Measurements from ENCODE around the gene FBXO11.

DNA sequence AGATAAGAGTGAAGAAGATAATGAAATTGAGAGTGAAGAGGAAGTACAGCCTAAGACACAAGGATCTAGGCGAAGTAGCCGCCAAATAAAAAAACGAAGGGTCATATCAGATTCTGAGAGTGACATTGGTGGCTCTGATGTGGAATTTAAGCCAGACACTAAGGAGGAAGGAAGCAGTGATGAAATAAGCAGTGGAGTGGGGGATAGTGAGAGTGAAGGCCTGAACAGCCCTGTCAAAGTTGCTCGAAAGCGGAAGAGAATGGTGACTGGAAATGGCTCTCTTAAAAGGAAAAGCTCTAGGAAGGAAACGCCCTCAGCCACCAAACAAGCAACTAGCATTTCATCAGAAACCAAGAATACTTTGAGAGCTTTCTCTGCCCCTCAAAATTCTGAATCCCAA lies 107.7 kb downstream of the FBXO11 start:
- no peak for TF ChIP-seq CTCF (conservative IDR thresholded peaks at IDR 0.05; ENCODE audit: low read depth, low read length)
- TF ChIP-seq, protein P1, sequence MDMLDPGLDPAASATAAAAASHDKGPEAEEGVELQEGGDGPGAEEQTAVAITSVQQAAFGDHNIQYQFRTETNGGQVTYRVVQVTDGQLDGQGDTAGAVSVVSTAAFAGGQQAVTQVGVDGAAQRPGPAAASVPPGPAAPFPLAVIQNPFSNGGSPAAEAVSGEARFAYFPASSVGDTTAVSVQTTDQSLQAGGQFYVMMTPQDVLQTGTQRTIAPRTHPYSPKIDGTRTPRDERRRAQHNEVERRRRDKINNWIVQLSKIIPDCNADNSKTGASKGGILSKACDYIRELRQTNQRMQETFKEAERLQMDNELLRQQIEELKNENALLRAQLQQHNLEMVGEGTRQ (IDR thresholded peaks at IDR 0.05; ENCODE audit: low read depth, low read length), result no peak
- TF ChIP-seq MXI1 (IDR thresholded peaks at IDR 0.05; ENCODE audit: borderline replicate concordance, low read depth, low read length), result no peak
- no peak for TF ChIP-seq POLR2A (IDR thresholded peaks at IDR 0.05; ENCODE audit: low read depth, low read length)
- TF ChIP-seq CEBPB (IDR thresholded peaks at IDR 0.05; ENCODE audit: low read depth, low read length), result no peak
- no peak for TF ChIP-seq RCOR1 (IDR thresholded peaks at IDR 0.05; ENCODE audit: insufficient replicate concordance, low read length)
